Right lung (tissue), 10 donors: Measurements from ENCODE around the gene PRRC2C. TPM values are rescaled to one million over a fixed set of nuclear protein-coding genes. Genes with fewer than 3 reads are reported as not detected.
A peak's percentile ranks its signal among the peaks of the same experiment; 100 is the strongest.
"Not testable (repeated sequence)": the region's sequence is repeated elsewhere in the genome, so short reads cannot be mapped to it uniquely, and the experiment has no call there.

Source experiments
- DNase-seq, 2 donors: peaks; one replicate each; pipeline ENCODE4 v3.0.0-alpha.2; 2013
- long read RNA-seq, 8 donors: transcript quantifications; one replicate each; lab custom pipeline, GENCODE V29; 2026
- polyA plus RNA-seq, 5 donors: library from polyadenylated mRNA; unstranded; fragments of 120-200 nt; gene quantifications; one replicate each; pipeline versions ENCODE4 v1.2.1 to v1.2.3, GENCODE V29; 2013; ENCODE audit warnings: inconsistent platforms in 1 of 5, low replicate concordance in 1 of 5; ENCODE audit not compliant: insufficient read length in 5 of 5, insufficient read depth in 1 of 5

The PRRC2C gene
- 100 to 1,000 TPM in 4 of 5 donors, 10 to 100 TPM in 1; 88.3 to 131 (median 121) TPM for polyA plus RNA-seq
- long read RNA-seq, donor 1, partial matches to known transcripts = 160 of 163 reads
- long read RNA-seq, donor 1, other reads (novel, unspliced or antisense) = 0 of 163 reads
- long read RNA-seq, donor 2 = 0 reads
- long read RNA-seq, donor 3, partial matches to known transcripts = 43 of 45 reads
- long read RNA-seq, donor 3, other reads (novel, unspliced or antisense) = 0 of 45 reads
- long read RNA-seq, donor 4, partial matches to known transcripts = 67 of 70 reads
- long read RNA-seq, donor 4, other reads (novel, unspliced or antisense) = 0 of 70 reads
- long read RNA-seq, donor 5, partial matches to known transcripts = 73 of 74 reads
- long read RNA-seq, donor 5, other reads (novel, unspliced or antisense) = 0 of 74 reads
- long read RNA-seq, donor 6, partial matches to known transcripts = 64 of 67 reads
- long read RNA-seq, donor 6, other reads (novel, unspliced or antisense) = 0 of 67 reads
- long read RNA-seq, donor 7, partial matches to known transcripts = 34 of 37 reads
- long read RNA-seq, donor 7, other reads (novel, unspliced or antisense) = 0 of 37 reads
- long read RNA-seq, donor 8, partial matches to known transcripts = 23 of 23 reads
- long read RNA-seq, donor 8, other reads (novel, unspliced or antisense) = 0 of 23 reads

DNA sequence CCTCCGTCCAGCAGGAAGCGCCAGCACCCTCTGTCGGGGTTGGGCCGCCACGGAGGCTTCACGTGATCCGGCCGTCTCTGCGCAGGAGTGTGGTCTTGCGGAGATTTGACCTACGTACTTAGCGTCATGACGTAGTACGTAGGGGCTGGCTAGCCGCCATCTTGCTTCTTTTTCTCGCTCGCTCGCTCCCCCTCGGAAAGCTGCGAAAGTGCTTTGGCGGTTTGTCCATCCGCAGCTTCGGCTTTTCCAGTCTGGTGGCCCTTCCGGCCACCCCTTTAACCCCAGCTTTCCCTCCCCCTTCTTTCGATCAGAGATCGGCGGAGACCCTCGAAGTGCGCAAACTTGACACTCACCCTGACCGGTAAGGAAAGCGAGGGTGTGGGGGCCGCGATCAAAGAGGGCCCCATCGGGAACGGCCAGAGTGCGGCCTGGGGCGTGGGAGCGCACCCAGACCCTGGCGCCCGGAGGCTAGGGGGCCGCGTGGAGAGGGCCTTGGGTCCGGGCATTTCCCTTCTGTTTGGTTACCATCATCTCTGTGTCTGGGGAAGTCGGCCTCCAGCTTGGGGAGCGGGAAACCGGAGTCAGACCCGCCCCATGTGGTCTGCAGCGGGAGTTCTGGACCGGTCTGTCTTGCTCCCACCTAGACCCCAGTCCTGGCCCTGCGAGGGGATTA, at the start of gene PRRC2C:
TSS of gene PRRC2C (plus strand) at position 156 of the 673 bp plus-strand sequence. CDS start 26,559 bp downstream, outside the sequence.
- peak; percentile 96 to 98 for DNase-seq

- DNase-seq = no peak
Measured at GRCh38 chr1:171438441-171438840, 46.9 kb upstream of the PRRC2C start.

DNA sequence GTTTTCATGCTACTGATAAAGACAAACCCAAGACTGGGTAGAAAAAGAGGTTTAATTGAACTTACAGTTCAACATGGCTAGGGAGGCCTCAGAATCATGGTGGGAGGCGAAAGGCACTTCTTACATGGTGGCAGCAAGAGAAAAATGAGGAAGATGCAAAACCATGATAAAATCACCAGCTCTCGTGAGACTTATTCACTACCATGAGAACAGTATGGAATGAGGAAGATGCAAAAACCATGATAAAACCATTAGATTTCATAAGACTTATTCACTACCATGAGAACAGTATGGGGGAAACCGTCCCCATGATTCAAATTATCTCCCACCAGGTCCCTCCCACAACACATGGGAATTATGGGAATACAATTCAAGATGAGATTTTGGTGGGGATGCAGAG, 45.1 kb upstream of the PRRC2C start:
- DNase-seq = not testable (repeated sequence)

DNA sequence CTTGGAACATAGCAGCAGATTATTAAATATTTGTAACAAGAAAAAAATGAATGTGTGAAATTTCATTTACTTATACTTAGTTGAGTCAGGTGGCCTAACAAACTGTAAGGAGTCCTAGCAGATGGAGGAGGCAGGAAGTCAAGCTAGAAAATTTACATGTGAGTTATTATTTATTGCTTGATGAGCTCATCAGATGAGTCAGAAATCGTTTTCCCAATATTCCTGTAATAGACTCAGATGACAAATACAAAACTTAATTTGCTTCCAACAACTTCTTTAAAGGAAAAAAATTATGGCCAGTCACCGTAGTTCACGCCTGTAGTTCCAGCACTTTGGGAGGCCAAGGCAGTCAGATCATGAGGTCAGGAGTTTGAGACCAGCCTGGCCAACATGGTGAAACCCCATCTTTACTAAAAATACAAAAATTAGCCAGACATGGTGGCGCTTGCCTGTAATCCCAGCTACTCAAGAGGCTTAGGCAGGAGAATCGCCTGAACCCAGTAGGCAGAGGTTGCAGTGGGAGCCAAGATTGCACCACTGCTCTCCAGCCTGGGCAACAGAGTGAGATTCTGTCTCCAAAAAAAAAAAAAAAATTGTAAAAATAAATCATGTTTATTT, 43.9 kb upstream of the PRRC2C start:
- DNase-seq = not testable (repeated sequence)

DNA sequence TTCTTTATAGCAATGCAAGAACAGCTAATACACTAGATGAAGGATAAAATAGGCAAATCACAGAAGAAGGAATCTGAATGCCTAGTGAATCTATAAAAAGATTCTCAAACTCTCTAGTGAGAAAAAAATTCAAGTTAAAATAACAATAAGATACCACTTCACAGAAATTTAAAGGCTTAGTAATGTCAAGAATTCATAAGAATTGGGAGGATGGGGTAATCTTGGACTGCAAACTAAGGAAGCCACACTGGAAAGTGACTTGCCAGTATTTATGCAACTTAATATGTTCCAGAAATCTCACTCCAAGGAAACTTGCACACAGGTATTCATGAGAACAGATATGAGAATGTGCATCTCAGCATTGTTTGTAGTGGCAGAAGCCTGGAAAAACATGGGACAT, 38.9 kb upstream of the PRRC2C start:
- DNase-seq = no peak

DNA sequence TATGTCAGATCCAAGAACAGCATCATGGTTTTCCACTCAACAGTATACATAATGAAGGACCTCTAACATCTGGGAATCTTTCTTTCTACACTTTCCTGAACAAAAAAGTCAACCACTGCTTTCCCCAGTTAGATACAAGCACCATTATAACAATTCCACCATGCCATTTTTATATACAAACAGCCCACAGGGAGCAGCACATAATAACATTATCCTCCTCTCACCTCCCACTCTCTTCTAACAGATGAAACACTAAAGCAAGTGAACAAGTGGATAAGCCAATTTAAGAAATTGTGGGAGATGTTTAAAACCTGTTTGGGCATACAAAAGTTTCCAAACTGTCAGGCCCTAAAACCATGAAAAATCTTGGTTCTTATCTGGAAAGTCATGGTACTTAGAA, 29.4 kb upstream of the PRRC2C start:
- DNase-seq = no peak

- peak; percentile 8 to 12 for DNase-seq
Measured at GRCh38 chr1:171457412-171457811, 27.9 kb upstream of the PRRC2C start.

GRCh38 chr1:171460018-171460620, 25.2 kb upstream of the PRRC2C start:
- no peak for DNase-seq

GRCh38 chr1:171467626-171468025, 17.7 kb upstream of the PRRC2C start:
- no peak for DNase-seq

DNA sequence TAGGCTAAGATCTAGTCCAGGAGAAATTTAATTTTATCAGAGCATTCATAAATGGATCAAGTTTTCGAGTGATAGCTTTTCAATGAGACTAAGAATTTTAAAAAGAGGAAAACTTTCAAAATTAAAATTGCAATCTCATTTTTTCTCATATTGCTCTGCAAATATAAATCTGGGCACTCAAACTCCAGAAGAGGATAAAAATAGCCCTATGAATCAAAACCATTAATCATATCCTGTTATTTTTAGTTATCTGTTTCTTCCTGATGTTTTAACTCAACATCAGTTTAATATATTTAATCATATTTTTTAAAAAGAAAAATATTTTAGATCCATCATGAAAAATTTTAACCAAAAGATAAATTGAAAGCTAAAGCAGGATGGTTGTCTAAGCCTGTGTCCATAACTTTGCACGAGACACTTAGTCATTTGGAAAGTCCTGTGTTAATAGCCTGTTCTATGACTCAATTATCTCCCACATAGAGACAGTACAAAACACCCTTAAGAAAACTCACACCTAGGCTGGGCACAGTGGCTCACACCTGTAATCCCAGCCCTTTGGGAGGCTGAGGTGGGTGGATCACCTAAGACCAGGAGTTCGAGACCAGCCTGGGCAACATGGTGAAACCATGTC, 17.1 kb upstream of the PRRC2C start:
- DNase-seq = no peak

DNA sequence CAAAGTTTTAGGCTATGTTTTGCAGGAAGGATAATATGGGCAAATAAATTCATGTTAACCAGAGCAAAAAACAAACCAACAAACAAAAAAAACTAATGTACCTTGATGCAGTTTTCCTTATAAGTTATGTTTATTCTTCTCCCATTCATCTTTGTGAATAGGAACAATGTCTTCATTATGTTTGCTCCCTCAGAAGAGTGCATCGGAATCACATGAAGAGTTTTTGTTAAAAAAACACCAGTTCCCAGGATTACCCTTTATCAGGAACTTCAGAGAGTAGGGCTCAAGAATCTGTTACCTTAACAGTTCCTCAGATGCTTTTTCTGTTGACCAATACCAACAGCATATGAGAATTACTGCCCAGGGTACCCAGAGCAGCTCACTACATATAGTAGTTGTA, 14.6 kb upstream of the PRRC2C start:
- DNase-seq = no peak

- no peak for DNase-seq
Measured at GRCh38 chr1:171472183-171472647, 13.1 kb upstream of the PRRC2C start.

DNA sequence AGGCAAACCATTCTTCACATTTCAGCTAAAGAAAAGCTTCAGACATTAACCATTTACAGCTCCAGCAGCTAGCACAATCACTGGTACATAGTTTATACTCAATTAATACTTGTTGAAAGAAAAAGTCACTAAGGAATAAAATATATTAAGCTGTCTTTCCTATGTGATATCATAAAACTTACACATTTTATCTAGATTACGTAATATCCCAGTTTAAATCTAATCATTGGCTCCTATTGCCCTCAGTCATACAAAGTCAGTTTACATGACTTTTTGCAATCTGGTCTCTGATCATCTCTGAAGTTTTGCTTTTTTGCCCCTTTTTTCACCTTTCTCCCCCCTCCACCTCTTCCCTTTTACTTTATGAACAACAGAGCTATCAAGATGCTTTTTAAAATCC, 8.5 kb upstream of the PRRC2C start:
- no peak for DNase-seq

DNA sequence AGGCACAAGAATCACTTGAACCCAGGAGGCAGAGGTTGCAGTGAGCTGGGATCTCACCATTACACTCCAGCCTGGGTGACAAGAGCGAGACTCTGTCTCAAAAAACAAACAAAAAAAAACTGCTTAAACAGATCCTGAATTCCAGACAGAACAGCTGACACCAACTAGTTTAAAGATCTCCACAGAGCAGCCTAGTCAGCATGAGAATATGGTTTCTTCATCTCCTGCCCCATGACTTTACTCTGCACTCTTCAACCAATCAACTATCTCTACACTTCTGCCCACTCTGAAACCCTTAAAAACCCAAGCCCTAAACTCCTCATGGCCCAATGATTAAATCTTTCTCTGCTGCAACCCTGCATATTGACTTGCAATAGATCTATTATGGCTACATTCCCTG, 7.5 kb upstream of the PRRC2C start:
- DNase-seq = no peak

- DNase-seq = no peak
Measured at GRCh38 chr1:171480035-171480434, 5.3 kb upstream of the PRRC2C start.

DNA sequence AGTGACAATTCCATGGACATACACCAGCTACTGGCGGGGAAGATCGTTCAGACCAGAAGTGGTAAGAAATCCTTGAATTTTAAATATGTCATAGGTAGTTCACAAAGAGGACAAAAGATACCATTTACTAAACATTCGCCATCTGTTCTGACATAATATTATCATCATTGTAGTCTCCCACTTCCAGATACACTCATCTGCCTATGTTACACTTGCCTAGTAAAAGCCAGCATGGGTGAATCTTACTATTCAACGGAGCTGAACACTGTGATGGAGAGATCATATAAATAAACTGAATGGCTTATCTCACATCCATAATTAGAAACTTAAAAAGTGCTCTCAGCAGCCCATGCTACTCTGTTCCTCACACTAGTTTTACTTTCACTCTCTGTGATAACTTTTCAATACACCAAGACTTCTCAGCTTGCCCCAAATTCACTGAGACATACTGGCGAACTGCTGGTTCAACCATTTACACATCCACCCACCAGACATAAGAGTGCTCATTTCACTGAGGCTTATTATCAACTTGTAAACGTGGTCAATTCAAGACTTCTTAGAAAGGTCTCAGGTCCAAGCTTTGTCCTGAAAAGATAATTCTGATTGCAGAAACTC, 463 bp upstream of the PRRC2C start:
- DNase-seq = no peak

GRCh38 chr1:171486048-171486519, 754 bp downstream of the PRRC2C start:
- DNase-seq = peak in 1 of 2 donors; percentile 74

- DNase-seq = no peak
Measured at GRCh38 chr1:171487038-171487437, 1.7 kb downstream of the PRRC2C start.

GRCh38 chr1:171488190-171488929, 3.0 kb downstream of the PRRC2C start:
- no peak for DNase-seq

DNA sequence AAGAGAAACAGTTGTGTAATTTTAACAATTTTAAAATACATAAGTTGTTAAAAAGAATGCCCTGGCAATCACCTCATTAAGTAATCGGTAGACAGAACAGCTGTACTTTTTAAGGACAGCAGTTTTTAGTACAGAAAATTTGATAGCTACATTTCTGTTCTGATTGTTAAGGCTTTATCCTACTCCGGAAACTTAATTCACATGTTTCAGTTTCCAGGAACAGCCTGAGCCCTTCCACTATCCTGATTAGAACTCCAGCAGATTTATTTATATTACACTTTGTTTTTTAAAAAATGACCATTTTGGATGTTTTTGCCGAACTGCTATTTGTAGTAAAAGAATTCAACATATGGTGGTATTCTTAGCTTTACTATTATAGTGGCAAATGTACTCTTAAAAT, 8.7 kb downstream of the PRRC2C start:
- peak; percentile 11 to 19 for DNase-seq
